ENCODE results near the gene SIDT1.
"Not testable (repeated sequence)": the region's sequence is repeated elsewhere in the genome, so short reads cannot be mapped to it uniquely, and the experiment has no call there.

Gene SIDT1

GRCh38 chr3:113600418-113601182, 68.2 kb downstream of the SIDT1 start:
- DNase-seq: no peak

DNA sequence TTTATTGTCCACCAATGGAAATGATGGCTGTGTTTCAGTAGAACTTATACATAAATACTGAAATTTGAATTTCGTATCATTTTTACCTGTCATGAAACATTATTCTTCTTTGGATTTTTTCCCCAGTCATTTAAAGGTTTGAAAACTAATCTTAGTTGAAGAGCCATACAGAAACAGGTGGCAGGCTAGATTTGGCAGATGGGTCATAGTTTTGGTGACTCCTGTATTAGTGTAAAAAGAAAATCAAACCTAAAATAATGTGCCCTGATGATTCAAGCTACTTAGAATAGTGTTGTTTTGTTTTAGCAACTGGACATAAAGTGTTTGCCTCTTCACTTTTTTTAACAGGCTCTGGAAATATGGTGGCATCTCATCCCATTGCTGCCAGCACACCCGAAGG, 68.9 kb downstream of the SIDT1 start:
- no peak for DNase-seq

GRCh38 chr3:113602256-113602655, 69.9 kb downstream of the SIDT1 start:
- no peak for DNase-seq

DNA sequence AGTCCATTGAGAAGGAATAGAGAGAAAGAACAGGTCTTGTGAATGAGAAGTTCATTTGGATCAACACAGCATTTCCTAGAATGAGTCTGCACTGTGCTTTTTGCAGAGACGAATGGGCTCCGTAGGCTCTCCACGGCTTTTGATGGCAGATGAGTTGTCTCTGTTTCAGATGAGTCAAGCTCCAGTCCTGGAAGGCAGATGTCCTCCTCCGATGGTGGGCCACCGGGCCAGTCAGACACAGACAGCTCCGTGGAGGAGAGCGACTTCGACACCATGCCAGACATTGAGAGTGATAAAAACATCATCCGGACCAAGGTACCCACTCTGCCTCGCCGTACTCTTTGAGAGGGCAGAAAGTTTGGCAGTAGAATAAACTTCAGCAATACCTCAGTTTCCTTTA, 70.5 kb downstream of the SIDT1 start:
- no peak for DNase-seq

DNA sequence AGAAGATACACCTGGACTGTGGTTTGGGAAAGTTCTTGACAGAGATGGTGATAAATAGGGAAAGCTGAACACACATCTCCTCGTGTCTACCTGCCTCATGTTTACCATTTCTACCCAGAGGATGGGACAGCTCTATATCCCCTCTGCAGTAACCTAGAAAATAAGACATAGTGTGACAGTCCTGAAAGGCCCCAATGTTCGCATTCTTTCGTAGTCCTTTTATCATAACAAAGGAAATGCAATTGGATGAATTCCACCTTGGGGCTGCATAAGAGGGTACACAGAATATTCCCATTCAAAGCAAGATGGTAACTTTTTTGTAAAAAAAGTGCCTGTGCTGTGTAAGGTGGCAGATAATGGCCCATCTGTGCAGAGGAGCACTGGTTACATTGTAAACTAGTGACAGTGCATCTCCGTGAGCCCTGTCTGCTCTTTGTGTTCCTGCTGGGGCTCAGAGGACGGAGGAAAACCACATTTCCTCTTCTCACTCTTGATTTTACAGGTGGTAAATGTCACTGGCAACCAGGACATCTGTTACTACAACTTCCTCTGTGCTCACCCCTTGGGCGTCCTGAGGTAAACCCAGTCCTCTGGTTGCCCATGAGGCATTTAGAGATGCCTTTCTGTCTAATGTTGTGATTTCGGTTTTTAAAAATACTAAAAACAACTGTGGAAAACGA, 74.3 kb downstream of the SIDT1 start:
- no peak for DNase-seq

GRCh38 chr3:113607219-113607596, 74.9 kb downstream of the SIDT1 start:
- no peak for DNase-seq

DNA sequence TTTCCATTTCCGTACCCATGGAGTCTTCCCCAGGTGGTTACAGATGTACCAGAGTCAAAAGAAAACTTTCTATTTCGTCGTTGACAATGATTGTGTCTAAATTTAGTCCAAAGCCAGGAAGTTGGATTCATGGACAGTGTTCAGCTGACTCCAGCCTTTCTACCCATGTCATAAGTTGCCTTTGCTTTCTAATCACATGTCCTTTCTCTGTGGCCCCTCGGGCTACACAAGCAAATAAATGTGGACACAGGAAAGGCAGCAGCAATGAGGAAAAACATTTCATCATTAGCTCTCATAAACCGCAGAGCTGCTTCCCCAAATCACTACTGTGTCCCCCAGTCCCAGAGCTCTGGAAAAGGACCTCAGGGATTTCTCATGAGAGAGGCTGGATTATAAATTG, 82.0 kb downstream of the SIDT1 start:
- DNase-seq: no peak

DNA sequence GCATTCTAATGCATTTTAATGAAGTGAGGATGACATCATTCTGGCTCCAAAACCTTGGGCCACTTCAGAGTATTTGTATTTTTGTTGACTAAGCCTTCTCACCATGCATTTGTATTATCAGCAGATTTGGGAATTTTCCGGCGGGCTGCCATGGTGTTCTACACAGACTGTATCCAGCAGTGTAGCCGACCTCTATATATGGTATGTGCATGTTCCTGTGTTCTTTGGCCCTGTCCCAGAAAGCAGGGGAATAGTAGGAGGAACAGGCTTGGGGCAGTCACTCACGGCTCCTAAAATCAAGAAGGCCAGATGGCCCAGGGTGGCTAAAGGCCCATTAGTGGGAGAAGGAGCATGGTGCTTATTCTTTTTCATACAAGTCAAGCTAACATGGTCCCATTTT, 83.6 kb downstream of the SIDT1 start:
- DNase-seq: no peak

DNA sequence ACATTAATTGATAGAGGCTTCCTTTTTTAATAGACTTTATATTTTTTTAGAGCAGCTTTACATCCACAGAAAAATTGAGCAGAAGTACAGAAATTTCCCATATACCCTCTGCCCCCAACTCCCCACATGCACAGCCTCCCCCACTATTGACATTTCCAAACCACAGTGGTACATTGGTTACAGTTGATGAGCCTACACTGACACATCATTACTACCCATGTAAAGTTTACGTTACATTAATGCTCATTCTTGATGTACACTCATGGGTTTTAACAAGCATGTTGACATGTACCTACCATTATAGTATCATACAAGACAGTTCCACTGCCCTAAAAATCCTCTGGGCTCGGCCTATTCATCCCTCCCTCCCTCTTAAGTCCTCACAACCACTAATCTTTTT, 85.4 kb downstream of the SIDT1 start:
- no peak for DNase-seq

DNA sequence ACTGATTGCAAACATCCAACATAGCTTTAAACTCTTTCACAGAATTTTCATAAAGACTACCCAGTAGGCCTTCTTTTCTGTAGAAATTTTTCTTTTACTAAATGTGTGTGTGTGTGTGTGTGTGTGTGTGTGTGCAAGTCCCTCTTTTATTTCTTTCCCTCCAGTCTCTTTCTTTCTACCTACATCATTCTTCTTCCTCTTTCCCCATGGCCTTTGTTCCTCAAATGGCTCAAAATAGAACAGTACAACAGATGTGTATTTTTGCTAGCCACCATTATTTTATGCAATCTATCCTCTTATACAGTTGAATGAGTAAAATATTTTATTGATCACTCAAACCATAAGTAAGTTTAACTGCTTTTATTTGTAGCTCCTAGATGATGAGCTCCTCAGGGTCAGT, 87.7 kb downstream of the SIDT1 start:
- no peak for DNase-seq

DNA sequence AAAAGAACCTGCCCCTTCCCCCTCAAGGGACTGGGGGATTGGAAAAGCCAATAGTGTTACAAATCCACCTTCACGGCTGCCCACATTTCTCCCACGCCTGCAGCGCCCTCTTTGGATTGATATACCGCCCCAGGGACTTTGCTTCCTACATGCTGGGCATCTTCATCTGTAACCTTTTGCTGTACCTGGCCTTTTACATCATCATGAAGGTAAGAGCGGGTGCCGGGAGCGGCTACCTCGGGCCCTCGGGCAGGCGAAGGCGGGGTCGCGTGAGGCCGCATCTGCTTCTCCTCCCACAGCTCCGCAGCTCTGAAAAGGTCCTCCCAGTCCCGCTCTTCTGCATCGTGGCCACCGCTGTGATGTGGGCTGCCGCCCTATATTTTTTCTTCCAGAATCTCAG, 91.0 kb downstream of the SIDT1 start:
- DNase-seq: peak; percentile 11

DNA sequence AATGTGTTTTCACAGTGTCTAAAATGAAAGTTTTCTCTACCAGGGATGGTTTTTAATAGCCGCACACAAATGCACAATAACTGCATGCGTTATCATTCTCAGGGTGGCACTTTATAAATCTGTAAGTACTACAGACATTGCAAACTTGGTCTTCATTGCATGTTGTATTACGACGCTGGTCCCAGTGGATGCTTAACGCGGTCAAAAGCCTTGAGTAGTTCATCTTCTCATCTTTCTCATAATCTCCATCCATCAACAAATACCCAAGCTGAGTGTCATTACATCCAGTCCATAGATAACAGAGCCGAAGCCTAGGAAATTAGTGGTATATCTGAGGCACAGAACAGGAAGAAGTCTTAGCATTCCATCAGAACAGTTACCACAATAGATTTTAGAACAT, 91.5 kb downstream of the SIDT1 start:
- no peak for DNase-seq

DNA sequence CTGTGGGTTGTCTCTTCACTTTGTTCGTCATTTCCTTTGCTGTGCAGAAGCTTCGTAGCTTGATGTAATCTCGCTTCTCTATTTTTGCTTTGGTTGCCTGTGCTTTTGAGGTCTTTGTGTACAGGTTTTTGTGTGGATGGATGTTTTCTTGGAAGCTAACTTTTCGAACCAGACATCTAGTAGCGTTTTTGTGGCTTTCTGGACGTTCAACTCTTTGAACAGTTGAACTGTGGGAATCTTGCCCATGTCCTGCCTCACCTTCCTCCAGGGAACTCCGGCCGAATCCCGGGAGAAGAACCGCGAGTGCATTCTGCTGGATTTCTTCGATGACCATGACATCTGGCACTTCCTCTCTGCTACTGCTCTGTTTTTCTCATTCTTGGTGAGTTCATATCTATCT, 93.5 kb downstream of the SIDT1 start:
- DNase-seq: no peak

- peak; percentile 48 for DNase-seq
These were observed 94.4 kb downstream of the SIDT1 start for GRCh38 chr3:113626503-113627371.

- DNase-seq: no peak
These were observed 96.0 kb downstream of the SIDT1 start for GRCh38 chr3:113628316-113628715.

GRCh38 chr3:113628788-113629187, 96.4 kb downstream of the SIDT1 start:
- DNase-seq: no peak

DNA sequence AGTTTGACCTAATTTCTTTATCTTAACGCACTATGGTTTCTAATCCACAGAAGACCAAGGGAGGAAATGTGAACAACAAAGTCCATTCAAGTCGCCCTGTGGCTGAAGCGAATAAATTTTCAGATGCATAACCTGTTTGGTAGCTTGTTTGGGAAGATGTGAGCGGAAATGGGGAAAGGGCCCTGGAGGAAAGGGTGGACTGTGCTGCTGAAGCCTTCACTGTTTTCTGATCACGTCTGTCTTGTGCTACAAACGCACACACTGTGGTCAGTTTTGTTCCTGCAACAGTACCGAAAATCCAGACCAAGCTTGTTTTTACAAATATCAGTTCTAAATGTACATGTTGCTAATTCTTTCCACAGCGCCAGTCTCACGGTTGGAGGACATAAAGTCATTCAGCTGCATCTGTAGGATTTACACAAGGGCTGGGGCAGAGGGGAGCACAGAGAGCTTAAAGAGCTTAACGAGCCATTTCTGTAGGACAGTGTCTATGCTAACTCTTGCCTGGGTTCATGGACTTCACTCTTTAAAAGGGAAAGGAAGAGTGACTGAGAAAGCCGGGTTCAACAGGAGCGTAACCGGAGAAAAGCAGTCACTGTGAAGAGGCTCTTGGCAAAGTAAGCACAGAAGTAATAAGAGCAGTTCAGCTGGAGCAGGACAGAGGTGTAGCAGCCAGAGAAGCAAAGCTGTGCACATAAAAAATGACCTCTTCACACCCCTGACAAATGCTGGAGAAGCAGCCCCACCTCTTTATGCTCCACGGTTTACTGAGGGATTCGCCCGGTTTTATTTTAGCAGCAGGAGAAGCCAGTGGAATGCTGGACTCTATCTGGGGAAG, 97.4 kb downstream of the SIDT1 start:
- DNase-seq: no peak

DNA sequence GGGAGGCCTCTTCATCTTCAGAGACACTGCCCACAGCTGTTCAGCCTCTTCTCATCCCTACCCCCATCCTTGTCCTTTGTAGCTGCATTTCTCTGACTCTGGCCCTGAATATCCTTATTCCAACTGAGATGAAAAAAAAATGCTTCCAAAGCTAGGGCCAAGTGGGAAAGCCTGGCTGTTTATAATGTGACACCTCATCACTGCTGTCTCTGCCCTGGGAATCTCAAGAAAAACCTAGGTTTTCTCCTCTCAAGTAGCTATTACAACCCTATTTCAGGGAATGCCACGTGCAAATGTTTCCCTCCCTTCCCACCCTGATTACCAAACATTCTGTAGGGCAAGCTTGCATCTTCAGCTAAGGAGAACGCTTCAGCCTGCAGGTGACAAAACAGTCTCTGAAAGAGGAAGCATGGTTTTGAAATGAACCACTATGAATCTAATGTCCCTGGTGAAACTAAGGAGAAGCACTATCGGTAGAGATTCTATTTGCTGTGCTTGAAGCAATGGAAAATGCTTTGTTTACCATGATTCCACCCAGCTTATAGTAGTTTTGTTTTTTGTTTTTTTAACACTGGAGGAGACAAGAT, 98.7 kb downstream of the SIDT1 start:
- DNase-seq: no peak

- no peak for DNase-seq
These were observed 99.2 kb downstream of the SIDT1 start for GRCh38 chr3:113631573-113631972.

DNA sequence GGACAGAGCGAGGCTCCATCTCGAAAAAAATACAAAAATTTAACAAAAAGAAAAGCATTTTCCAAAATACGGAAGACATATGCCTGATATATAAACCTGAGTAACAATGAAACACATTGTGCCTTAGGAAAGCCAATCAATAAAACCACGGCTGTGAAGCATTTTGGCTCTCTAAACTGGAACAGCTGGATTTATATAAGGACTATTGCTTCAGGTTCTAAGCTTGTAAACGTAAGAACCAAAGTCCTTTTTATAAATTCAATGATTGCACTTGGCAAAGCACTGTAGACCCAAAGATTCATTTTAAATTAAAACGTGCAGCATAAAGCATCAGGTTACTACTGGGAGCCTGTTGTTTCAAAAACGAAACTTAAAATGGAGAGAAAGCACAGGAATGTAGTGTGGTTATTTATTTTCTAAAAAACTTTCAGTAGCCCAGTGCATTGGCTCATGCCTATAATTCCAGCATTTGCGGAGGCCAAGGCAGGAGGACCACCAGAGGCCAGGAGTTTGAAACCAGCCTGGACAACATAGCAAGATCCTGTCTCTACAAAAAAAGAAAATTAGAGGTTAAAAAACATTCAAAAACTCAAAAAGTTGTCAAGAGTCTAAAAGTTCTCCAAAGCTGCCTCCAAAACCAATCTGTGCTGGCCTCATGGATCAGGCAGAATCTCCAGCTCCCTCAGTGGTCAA, 102.6 kb downstream of the SIDT1 start:
- no peak for DNase-seq

GRCh38 chr3:113636034-113636433, 103.7 kb downstream of the SIDT1 start:
- DNase-seq: not testable (repeated sequence)

DNA sequence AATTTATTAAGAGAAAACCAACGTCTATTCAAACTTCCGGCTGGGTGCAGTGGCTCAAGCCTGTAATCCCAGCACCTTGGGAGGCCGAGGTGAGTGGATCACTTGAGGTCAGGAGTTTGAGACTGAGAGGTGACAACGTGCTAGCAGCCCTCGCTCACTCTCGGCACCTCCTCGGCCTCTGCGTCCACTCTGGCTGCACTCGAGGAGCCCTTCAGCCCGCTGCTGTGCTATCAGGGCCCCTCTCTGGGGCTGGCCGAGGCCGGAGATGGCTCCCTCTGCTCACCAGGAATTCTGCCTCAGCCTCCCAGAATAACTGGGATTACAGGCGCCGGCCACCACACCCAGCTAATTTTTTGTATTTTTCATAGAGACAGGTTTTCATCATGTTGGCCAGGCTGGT, 105.4 kb downstream of the SIDT1 start:
- DNase-seq: no peak
